GM23338 (cell line): ENCODE measurements around the gene SPAG16. TPM values are rescaled to one million over a fixed set of nuclear protein-coding genes. Genes with fewer than 3 reads are reported as not detected.

Experiments used
- ATAC-seq: fragments of 200-7000 bp; cut with Tn5 transposase; 3 replicates; pipeline ENCODE4 v1.9.1; 2020
- DNase-seq: peaks from one replicate; pipeline ENCODE4 v3.0.0-alpha.2; 2015; ENCODE audit warnings: low spot score
- H2AFZ ChIP-seq: fragments of 200-600 bp; sonication (generic); 2 replicates; pipeline ENCODE4 v1.8.0; 2016; ENCODE audit warnings: antibody characterized with exemption, mild to moderate bottlenecking, moderate library complexity
- H3F3A ChIP-seq: fragments of 200-600 bp; sonication (generic); replicated peaks from 2 replicates; pipeline ENCODE4 v1.8.0; 2017; ENCODE audit warnings: antibody characterized with exemption, mixed run types, low read depth
- H3K27ac ChIP-seq: fragments of 200-600 bp; sonication (generic); 2 replicates; pipeline ENCODE4 v1.6.1; 2016; ENCODE audit warnings: low read depth
- H3K27me3 ChIP-seq: fragments of 200-600 bp; sonication (generic); 2 replicates; pipeline ENCODE4 v1.8.0; 2016; ENCODE audit warnings: mild to moderate bottlenecking, mixed run types, moderate library complexity; ENCODE audit not compliant: insufficient read depth
- H3K36me3 ChIP-seq: fragments of 200-600 bp; sonication (generic); 2 replicates; pipeline ENCODE4 v1.8.0; 2016; ENCODE audit warnings: mild to moderate bottlenecking; ENCODE audit not compliant: insufficient read depth
- H3K4me1 ChIP-seq: fragments of 200-600 bp; sonication (generic); 2 replicates; pipeline ENCODE4 v1.8.0; 2016; ENCODE audit warnings: mild to moderate bottlenecking, moderate library complexity; ENCODE audit not compliant: insufficient read depth
- H3K4me2 ChIP-seq: fragments of 200-600 bp; sonication (generic); 2 replicates; pipeline ENCODE4 v1.7.1; 2017; ENCODE audit warnings: mixed run types
- H3K4me3 ChIP-seq: fragments of 200-600 bp; sonication (generic); 2 replicates; pipeline ENCODE4 v1.6.1; 2016; ENCODE audit warnings: mixed run types
- H3K79me2 ChIP-seq: fragments of 200-600 bp; sonication (generic); replicated peaks from 2 replicates; pipeline ENCODE4 v1.8.0; 2017; ENCODE audit warnings: mild to moderate bottlenecking; ENCODE audit not compliant: insufficient read depth
- H3K9me2 ChIP-seq: fragments of 200-600 bp; sonication (generic); 2 replicates; pipeline ENCODE4 v1.8.0; 2017; ENCODE audit not compliant: insufficient read depth
- H4K20me1 ChIP-seq: fragments of 200-600 bp; sonication (generic); replicated peaks from 2 replicates; pipeline ENCODE4 v1.8.0; 2017; ENCODE audit warnings: mild to moderate bottlenecking; ENCODE audit not compliant: insufficient read depth
- H3K27ac Mint-ChIP-seq: 2 replicates; pipeline ENCODE4 v1.8.0; 2020; ENCODE audit warnings: inconsistent platforms, mild to moderate bottlenecking, moderate library complexity, mixed read lengths
- H3K27me3 Mint-ChIP-seq: 3 replicates; pipeline ENCODE4 v1.8.0; 2022; ENCODE audit warnings: low read depth, mild to moderate bottlenecking, moderate library complexity, mixed read lengths, inconsistent platforms; ENCODE audit not compliant: insufficient read depth, poor library complexity
- H3K36me3 Mint-ChIP-seq: 3 replicates; pipeline ENCODE4 v1.8.0; 2021; ENCODE audit warnings: low read depth, mild to moderate bottlenecking, inconsistent platforms, moderate library complexity, mixed read lengths
- H3K4me1 Mint-ChIP-seq: 3 replicates; pipeline ENCODE4 v1.8.0; 2020; ENCODE audit warnings: mild to moderate bottlenecking, inconsistent platforms, mixed read lengths
- H3K4me3 Mint-ChIP-seq: 3 replicates; pipeline ENCODE4 v1.8.0; 2021; ENCODE audit warnings: moderate library complexity, mild to moderate bottlenecking, inconsistent platforms, mixed read lengths
- H3K9me3 Mint-ChIP-seq: 3 replicates; pipeline ENCODE4 v1.8.0; 2020; ENCODE audit warnings: moderate library complexity, mild to moderate bottlenecking, inconsistent platforms, mixed read lengths
- CREB1 ChIP-seq: fragments of 250-450 bp; sonication (Bioruptor Pico); IDR thresholded peaks from 2 replicates; pipeline ENCODE4 v1.5.0; 2020; ENCODE audit warnings: low read depth, mild to moderate bottlenecking, moderate library complexity
- CTCF ChIP-seq, 2 experiments: fragments of 200-600 bp in 1 of 2; sonication (generic) in 1 of 2; conservative IDR thresholded peaks; 2 replicates each; pipeline versions ENCODE4 v1.5.1 to v1.6.1; 2016 to 2017; ENCODE audit warnings: antibody characterized with exemption in 2 of 2, low read depth in 2 of 2, mild to moderate bottlenecking in 2 of 2, moderate library complexity in 1 of 2
- ETS1 ChIP-seq: IDR thresholded peaks from 2 replicates; pipeline ENCODE4 v1.6.1; 2016; ENCODE audit warnings: antibody characterized with exemption
- EZH2 ChIP-seq: fragments of 200-600 bp; sonication (generic); IDR thresholded peaks from one replicate; pipeline ENCODE4 v1.8.0; 2017; ENCODE audit warnings: antibody characterized with exemption, mild to moderate bottlenecking, low read depth; ENCODE audit not compliant: unreplicated experiment
- JUNB ChIP-seq: IDR thresholded peaks from one replicate; pipeline ENCODE4 v1.6.1; 2016; ENCODE audit warnings: antibody characterized with exemption; ENCODE audit not compliant: unreplicated experiment
- NANOG ChIP-seq: IDR thresholded peaks from 2 replicates; pipeline ENCODE4 v1.6.1; 2016; ENCODE audit warnings: antibody characterized with exemption, borderline replicate concordance
- POLR2AphosphoS5 ChIP-seq: IDR thresholded peaks from 2 replicates; pipeline ENCODE4 v1.6.1; 2016; ENCODE audit warnings: antibody characterized with exemption, low read depth
- REST ChIP-seq: IDR thresholded peaks from one replicate; pipeline ENCODE4 v1.6.1; 2018; ENCODE audit warnings: antibody characterized with exemption; ENCODE audit not compliant: unreplicated experiment
- STAT1 ChIP-seq: IDR thresholded peaks from one replicate; pipeline ENCODE4 v1.6.1; 2016; ENCODE audit warnings: antibody characterized with exemption; ENCODE audit not compliant: unreplicated experiment
- ZNF114 ChIP-seq: fragments of 250-450 bp; sonication (Bioruptor Pico); IDR thresholded peaks from 2 replicates; pipeline ENCODE4 v1.5.0; 2020; ENCODE audit warnings: mild to moderate bottlenecking, moderate library complexity
- polyA plus RNA-seq: library from polyadenylated mRNA; unstranded; fragments of >200 nt; fragmentation: Nextera tagmentation; extraction: Ambion mirVana; gene quantifications from 2 replicates; pipeline ENCODE4 v1.2.1, GENCODE V29; 2016
- total RNA-seq: library from RNA; depleted of rRNA; stranded (reverse); fragments of >200 nt; shearing (Covaris generic); gene quantifications from 2 replicates; pipeline ENCODE4 v1.2.3, GENCODE V29; 2014
- TF ChIP-seq, protein P1 (sequence below): fragments of 250-450 bp; sonication (Bioruptor Pico); IDR thresholded peaks from 2 replicates; pipeline ENCODE4 v1.5.0; 2020; ENCODE audit warnings: mild to moderate bottlenecking, moderate library complexity

The SPAG16 gene
- total and polyA plus RNA-seq, 2 experiments from 2014 or later: 19.7 to 47.8 TPM

DNA sequence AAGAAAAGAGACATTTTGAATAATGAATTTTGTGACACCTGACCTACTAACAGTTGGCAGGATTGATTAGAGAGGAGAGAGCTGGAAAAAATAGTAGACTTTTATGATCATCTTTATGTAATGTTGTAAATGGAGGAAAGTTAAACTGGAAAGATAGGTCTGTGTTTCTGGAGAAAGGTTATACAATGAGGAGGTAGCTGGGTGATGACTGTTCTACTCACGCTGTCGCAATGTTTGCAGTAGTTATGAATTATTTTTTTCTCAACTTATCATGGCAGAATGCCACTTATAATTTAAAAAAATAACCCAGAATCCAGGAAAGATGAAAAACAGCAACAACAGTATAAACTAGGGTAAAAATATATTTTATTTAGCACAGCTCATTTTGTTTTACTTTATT lies 364.9 kb downstream of the SPAG16 start:
- no peak overlapping the region for H3K4me2 ChIP-seq
- H2AFZ ChIP-seq: no peak overlapping the region
- Mint-ChIP-seq H3K4me1 (peaks cover 4% of the 10 kb centered on the region; the same call in 1 of the 3 replicates), H3K9me3 (peaks cover 2% of the 10 kb centered on the region; the same call in 2 of the 3 replicates), H3K36me3 (no peaks in the 10 kb centered on the region), H3K27me3 (peaks cover 2% of the 10 kb centered on the region), H3K27ac (no peak overlapping the region), H3K4me3 (no peak overlapping the region)
- no peaks in the 10 kb centered on the region for H4K20me1 ChIP-seq
- ATAC-seq (no peak), DNase-seq (no peak)
- TF ChIP-seq, protein P1, sequence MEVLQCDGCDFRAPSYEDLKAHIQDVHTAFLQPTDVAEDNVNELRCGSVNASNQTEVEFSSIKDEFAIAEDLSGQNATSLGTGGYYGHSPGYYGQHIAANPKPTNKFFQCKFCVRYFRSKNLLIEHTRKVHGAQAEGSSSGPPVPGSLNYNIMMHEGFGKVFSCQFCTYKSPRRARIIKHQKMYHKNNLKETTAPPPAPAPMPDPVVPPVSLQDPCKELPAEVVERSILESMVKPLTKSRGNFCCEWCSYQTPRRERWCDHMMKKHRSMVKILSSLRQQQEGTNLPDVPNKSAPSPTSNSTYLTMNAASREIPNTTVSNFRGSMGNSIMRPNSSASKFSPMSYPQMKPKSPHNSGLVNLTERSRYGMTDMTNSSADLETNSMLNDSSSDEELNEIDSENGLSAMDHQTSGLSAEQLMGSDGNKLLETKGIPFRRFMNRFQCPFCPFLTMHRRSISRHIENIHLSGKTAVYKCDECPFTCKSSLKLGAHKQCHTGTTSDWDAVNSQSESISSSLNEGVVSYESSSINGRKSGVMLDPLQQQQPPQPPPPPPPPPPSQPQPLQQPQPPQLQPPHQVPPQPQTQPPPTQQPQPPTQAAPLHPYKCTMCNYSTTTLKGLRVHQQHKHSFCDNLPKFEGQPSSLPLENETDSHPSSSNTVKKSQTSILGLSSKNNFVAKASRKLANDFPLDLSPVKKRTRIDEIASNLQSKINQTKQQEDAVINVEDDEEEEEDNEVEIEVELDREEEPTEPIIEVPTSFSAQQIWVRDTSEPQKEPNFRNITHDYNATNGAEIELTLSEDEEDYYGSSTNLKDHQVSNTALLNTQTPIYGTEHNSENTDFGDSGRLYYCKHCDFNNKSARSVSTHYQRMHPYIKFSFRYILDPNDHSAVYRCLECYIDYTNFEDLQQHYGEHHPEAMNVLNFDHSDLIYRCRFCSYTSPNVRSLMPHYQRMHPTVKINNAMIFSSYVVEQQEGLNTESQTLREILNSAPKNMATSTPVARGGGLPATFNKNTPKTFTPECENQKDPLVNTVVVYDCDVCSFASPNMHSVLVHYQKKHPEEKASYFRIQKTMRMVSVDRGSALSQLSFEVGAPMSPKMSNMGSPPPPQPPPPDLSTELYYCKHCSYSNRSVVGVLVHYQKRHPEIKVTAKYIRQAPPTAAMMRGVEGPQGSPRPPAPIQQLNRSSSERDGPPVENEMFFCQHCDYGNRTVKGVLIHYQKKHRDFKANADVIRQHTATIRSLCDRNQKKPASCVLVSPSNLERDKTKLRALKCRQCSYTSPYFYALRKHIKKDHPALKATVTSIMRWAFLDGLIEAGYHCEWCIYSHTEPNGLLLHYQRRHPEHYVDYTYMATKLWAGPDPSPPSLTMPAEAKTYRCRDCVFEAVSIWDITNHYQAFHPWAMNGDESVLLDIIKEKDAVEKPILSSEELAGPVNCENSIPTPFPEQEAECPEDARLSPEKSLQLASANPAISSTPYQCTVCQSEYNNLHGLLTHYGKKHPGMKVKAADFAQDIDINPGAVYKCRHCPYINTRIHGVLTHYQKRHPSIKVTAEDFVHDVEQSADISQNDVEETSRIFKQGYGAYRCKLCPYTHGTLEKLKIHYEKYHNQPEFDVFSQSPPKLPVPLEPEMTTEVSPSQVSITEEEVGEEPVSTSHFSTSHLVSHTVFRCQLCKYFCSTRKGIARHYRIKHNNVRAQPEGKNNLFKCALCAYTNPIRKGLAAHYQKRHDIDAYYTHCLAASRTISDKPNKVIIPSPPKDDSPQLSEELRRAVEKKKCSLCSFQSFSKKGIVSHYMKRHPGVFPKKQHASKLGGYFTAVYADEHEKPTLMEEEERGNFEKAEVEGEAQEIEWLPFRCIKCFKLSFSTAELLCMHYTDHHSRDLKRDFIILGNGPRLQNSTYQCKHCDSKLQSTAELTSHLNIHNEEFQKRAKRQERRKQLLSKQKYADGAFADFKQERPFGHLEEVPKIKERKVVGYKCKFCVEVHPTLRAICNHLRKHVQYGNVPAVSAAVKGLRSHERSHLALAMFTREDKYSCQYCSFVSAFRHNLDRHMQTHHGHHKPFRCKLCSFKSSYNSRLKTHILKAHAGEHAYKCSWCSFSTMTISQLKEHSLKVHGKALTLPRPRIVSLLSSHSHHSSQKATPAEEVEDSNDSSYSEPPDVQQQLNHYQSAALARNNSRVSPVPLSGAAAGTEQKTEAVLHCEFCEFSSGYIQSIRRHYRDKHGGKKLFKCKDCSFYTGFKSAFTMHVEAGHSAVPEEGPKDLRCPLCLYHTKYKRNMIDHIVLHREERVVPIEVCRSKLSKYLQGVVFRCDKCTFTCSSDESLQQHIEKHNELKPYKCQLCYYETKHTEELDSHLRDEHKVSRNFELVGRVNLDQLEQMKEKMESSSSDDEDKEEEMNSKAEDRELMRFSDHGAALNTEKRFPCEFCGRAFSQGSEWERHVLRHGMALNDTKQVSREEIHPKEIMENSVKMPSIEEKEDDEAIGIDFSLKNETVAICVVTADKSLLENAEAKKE (CRISPR knock-in tag): no peak
- TF ChIP-seq NANOG (no peak), POLR2AphosphoS5 (no peak), ZNF114 (CRISPR knock-in tag) (no peak), REST (no peak), CTCF (conservative IDR thresholded peaks at IDR 0.05; ENCODE audit: low read depth in 2 of 2) (no peak), EZH2 (no peak), JUNB (no peak), CREB1 (CRISPR knock-in tag) (no peak), STAT1 (no peak), ETS1 (no peak)
- no peaks in the 10 kb centered on the region for H3K4me1 ChIP-seq
- no peaks in the 10 kb centered on the region for H3F3A ChIP-seq
- no peak overlapping the region for H3K27ac ChIP-seq
- no peaks in the 10 kb centered on the region for H3K79me2 ChIP-seq
- no peak overlapping the region for H3K4me3 ChIP-seq
- H3K27me3 ChIP-seq: no peaks in the 10 kb centered on the region
- H3K36me3 ChIP-seq: no peaks in the 10 kb centered on the region
- peaks cover 7% of the 10 kb centered on the region; the same call in 1 of the 2 replicates for H3K9me2 ChIP-seq
